ENCODE measurements around the gene ATOH8. TPM values are rescaled to one million over a fixed set of nuclear protein-coding genes. Genes with fewer than 3 reads are reported as not detected.

ATOH8 gene
- polyA plus RNA-seq, 1 donor (not counting 4 experiments of a cell fraction or from before 2014, with no cell fraction given): not detected

- Histone ChIP-seq H3K79me2 (ENCODE audit: control insufficient read depth, insufficient read depth, low read length) (no peaks in the 10 kb centered on the region), H4K20me1 (ENCODE audit: control insufficient read depth, extremely low read depth, insufficient read depth, low read length) (no peaks in the 10 kb centered on the region), H3K9me3 (ENCODE audit: control insufficient read depth, low read depth, low read length) (no peaks in the 10 kb centered on the region), H3K27ac (ENCODE audit: control insufficient read depth, insufficient read depth, low read length) (no peak overlapping the region), H3K27me3 (ENCODE audit: control insufficient read depth, extremely low read depth, insufficient read depth, low read length) (peaks cover 44% of the 10 kb centered on the region), H3K9me1 (ENCODE audit: control insufficient read depth, extremely low read depth, insufficient read depth, low read length) (no peaks in the 10 kb centered on the region), H3K4me2 (ENCODE audit: control insufficient read depth, extremely low read depth, insufficient read depth, low read depth, low read length) (no peak overlapping the region), H3K9ac (ENCODE audit: control insufficient read depth, extremely low read depth, insufficient read depth, low read length) (no peak overlapping the region), H3K4me1 (ENCODE audit: control insufficient read depth, extremely low read depth, insufficient read depth, low read length) (peaks cover 16% of the 10 kb centered on the region), H3K4me3 (ENCODE audit: control insufficient read depth in 2 of 3, extremely low read depth in 1 of 3, insufficient read depth in 2 of 3, low read depth in 1 of 3, low read length in 3 of 3) (no peak overlapping the region), H2AFZ (ENCODE audit: control insufficient read depth, low read length) (no peak overlapping the region), H3K36me3 (ENCODE audit: control insufficient read depth in 2 of 2, extremely low read depth in 1 of 2, insufficient read depth in 2 of 2, low read length in 2 of 2) (no peaks in the 10 kb centered on the region)
- dilution Hi-C loops (cut with MboI; ENCODE audit: extremely low pct_ligation_motif_present, low sequenced_read_pairs): no loop called here
- DNase-seq (ENCODE audit: low read depth, low spot score): no peak
- FAIRE-seq: no peak
- no peak for TF ChIP-seq EZH2 (IDR thresholded peaks at IDR 0.05; ENCODE audit: low read length)
- no peak for TF ChIP-seq CTCF (optimal IDR thresholded peaks at IDR 0.05 in 1 of 3, IDR thresholded peaks at IDR 0.05 in 1 of 3, conservative IDR thresholded peaks at IDR 0.05 in 1 of 3; ENCODE audit: extremely low read depth in 1 of 3, insufficient read depth in 2 of 3, low read length in 3 of 3)
Measured at GRCh38 chr2:85737961-85738360, 15.8 kb upstream of the ATOH8 start.

- FAIRE-seq (no peak), DNase-seq (ENCODE audit: low read depth, low spot score) (no peak)
- no peaks in the 10 kb centered on the region for H4K20me1 ChIP-seq (ENCODE audit: control insufficient read depth, extremely low read depth, insufficient read depth, low read length)
- no peak overlapping the region for H2AFZ ChIP-seq (ENCODE audit: control insufficient read depth, low read length)
- H3K27ac ChIP-seq (ENCODE audit: control insufficient read depth, insufficient read depth, low read length): no peak overlapping the region
- H3K4me1 ChIP-seq (ENCODE audit: control insufficient read depth, extremely low read depth, insufficient read depth, low read length): peaks cover 17% of the 10 kb centered on the region
- no peak for TF ChIP-seq CTCF (optimal IDR thresholded peaks at IDR 0.05 in 1 of 3, IDR thresholded peaks at IDR 0.05 in 1 of 3, conservative IDR thresholded peaks at IDR 0.05 in 1 of 3; ENCODE audit: extremely low read depth in 1 of 3, insufficient read depth in 2 of 3, low read length in 3 of 3)
- no peak for TF ChIP-seq EZH2 (IDR thresholded peaks at IDR 0.05; ENCODE audit: low read length)
- no peak overlapping the region for H3K4me2 ChIP-seq (ENCODE audit: control insufficient read depth, extremely low read depth, insufficient read depth, low read depth, low read length)
- H3K9me3 ChIP-seq (ENCODE audit: control insufficient read depth, low read depth, low read length): no peaks in the 10 kb centered on the region
- H3K36me3 ChIP-seq (ENCODE audit: control insufficient read depth in 2 of 2, extremely low read depth in 1 of 2, insufficient read depth in 2 of 2, low read length in 2 of 2): no peaks in the 10 kb centered on the region
- H3K9me1 ChIP-seq (ENCODE audit: control insufficient read depth, extremely low read depth, insufficient read depth, low read length): no peaks in the 10 kb centered on the region
- H3K4me3 ChIP-seq (ENCODE audit: control insufficient read depth in 2 of 3, extremely low read depth in 1 of 3, insufficient read depth in 2 of 3, low read depth in 1 of 3, low read length in 3 of 3): no peak overlapping the region
- no peaks in the 10 kb centered on the region for H3K79me2 ChIP-seq (ENCODE audit: control insufficient read depth, insufficient read depth, low read length)
- peaks cover 45% of the 10 kb centered on the region for H3K27me3 ChIP-seq (ENCODE audit: control insufficient read depth, extremely low read depth, insufficient read depth, low read length)
- dilution Hi-C loops (cut with MboI; ENCODE audit: extremely low pct_ligation_motif_present, low sequenced_read_pairs): no loop called here
- H3K9ac ChIP-seq (ENCODE audit: control insufficient read depth, extremely low read depth, insufficient read depth, low read length): no peak overlapping the region
Measured at GRCh38 chr2:85740193-85740592, 13.6 kb upstream of the ATOH8 start.
